ENCODE data around the gene SOWAHA.
"Not testable (repeated sequence)": the region's sequence is repeated elsewhere in the genome, so short reads cannot be mapped to it uniquely, and the experiment has no call there.

The SOWAHA gene

GRCh38 chr5:132799392-132799791 lies 13.7 kb upstream of the SOWAHA start:
- Histone ChIP-seq H3K9ac (ENCODE audit: low read depth, low read length) (no peak overlapping the region), H3K27me3 (ENCODE audit: control insufficient read depth, insufficient read depth, low read length) (peaks cover 3% of the 10 kb centered on the region)

GRCh38 chr5:132800545-132800944 lies 12.6 kb upstream of the SOWAHA start:
- H3K9ac ChIP-seq (ENCODE audit: low read depth, low read length): no peak overlapping the region
- no peaks in the 10 kb centered on the region for H3K4me1 ChIP-seq (ENCODE audit: control insufficient read depth, insufficient read depth, low read length)
- no peaks in the 10 kb centered on the region for H3K36me3 ChIP-seq (ENCODE audit: control insufficient read depth, insufficient read depth, low read length)
- peaks cover 3% of the 10 kb centered on the region for H3K27me3 ChIP-seq (ENCODE audit: control insufficient read depth, insufficient read depth, low read length)
- H3K9me3 ChIP-seq (ENCODE audit: control insufficient read depth, insufficient read depth, low read length): no peaks in the 10 kb centered on the region
- no peak overlapping the region for H3K4me3 ChIP-seq (ENCODE audit: low read depth, low read length)

More at GRCh38 chr5:132799392-132799791, 13.7 kb upstream of the SOWAHA start:
- Histone ChIP-seq H3K36me3 (ENCODE audit: control insufficient read depth, insufficient read depth, low read length) (no peaks in the 10 kb centered on the region), H3K4me1 (ENCODE audit: control insufficient read depth, insufficient read depth, low read length) (no peaks in the 10 kb centered on the region), H3K4me3 (ENCODE audit: low read depth, low read length) (no peak overlapping the region), H3K9me3 (ENCODE audit: control insufficient read depth, insufficient read depth, low read length) (no peaks in the 10 kb centered on the region)

GRCh38 chr5:132802044-132802684 lies 10.9 kb upstream of the SOWAHA start:
- no peak overlapping the region for H3K9ac ChIP-seq (ENCODE audit: low read depth, low read length)
- no peak overlapping the region for H3K4me3 ChIP-seq (ENCODE audit: low read depth, low read length)
- H3K9me3 ChIP-seq (ENCODE audit: control insufficient read depth, insufficient read depth, low read length): no peaks in the 10 kb centered on the region
- H3K36me3 ChIP-seq (ENCODE audit: control insufficient read depth, insufficient read depth, low read length): no peaks in the 10 kb centered on the region
- peaks cover 2% of the 10 kb centered on the region for H3K4me1 ChIP-seq (ENCODE audit: control insufficient read depth, insufficient read depth, low read length)
- H3K27me3 ChIP-seq (ENCODE audit: control insufficient read depth, insufficient read depth, low read length): peaks cover 3% of the 10 kb centered on the region

GRCh38 chr5:132802685-132803066 lies 10.4 kb upstream of the SOWAHA start:
- H3K9me3 ChIP-seq (ENCODE audit: control insufficient read depth, insufficient read depth, low read length); H3K27me3 ChIP-seq (ENCODE audit: control insufficient read depth, insufficient read depth, low read length); H3K4me1 ChIP-seq (ENCODE audit: control insufficient read depth, insufficient read depth, low read length); H3K36me3 ChIP-seq (ENCODE audit: control insufficient read depth, insufficient read depth, low read length); H3K4me3 ChIP-seq (ENCODE audit: low read depth, low read length); H3K9ac ChIP-seq (ENCODE audit: low read depth, low read length): not testable (repeated sequence)

GRCh38 chr5:132804219-132804618 lies 8.9 kb upstream of the SOWAHA start:
- not testable (repeated sequence) for H3K9me3 ChIP-seq (ENCODE audit: control insufficient read depth, insufficient read depth, low read length); H3K27me3 ChIP-seq (ENCODE audit: control insufficient read depth, insufficient read depth, low read length); H3K4me3 ChIP-seq (ENCODE audit: low read depth, low read length); H3K9ac ChIP-seq (ENCODE audit: low read depth, low read length); H3K4me1 ChIP-seq (ENCODE audit: control insufficient read depth, insufficient read depth, low read length); H3K36me3 ChIP-seq (ENCODE audit: control insufficient read depth, insufficient read depth, low read length)

GRCh38 chr5:132805872-132806271 lies 7.2 kb upstream of the SOWAHA start:
- H3K9me3 ChIP-seq (ENCODE audit: control insufficient read depth, insufficient read depth, low read length); H3K9ac ChIP-seq (ENCODE audit: low read depth, low read length): not testable (repeated sequence)
- H3K27me3 ChIP-seq (ENCODE audit: control insufficient read depth, insufficient read depth, low read length): peaks cover 12% of the 10 kb centered on the region

GRCh38 chr5:132806804-132807162 lies 6.3 kb upstream of the SOWAHA start:
- not testable (repeated sequence) for H3K4me3 ChIP-seq (ENCODE audit: low read depth, low read length); H3K9me3 ChIP-seq (ENCODE audit: control insufficient read depth, insufficient read depth, low read length); H3K4me1 ChIP-seq (ENCODE audit: control insufficient read depth, insufficient read depth, low read length); H3K9ac ChIP-seq (ENCODE audit: low read depth, low read length); H3K36me3 ChIP-seq (ENCODE audit: control insufficient read depth, insufficient read depth, low read length)
- peaks cover 19% of the 10 kb centered on the region for H3K27me3 ChIP-seq (ENCODE audit: control insufficient read depth, insufficient read depth, low read length)

More at GRCh38 chr5:132805872-132806271, 7.2 kb upstream of the SOWAHA start:
- not testable (repeated sequence) for H3K36me3 ChIP-seq (ENCODE audit: control insufficient read depth, insufficient read depth, low read length); H3K4me3 ChIP-seq (ENCODE audit: low read depth, low read length); H3K4me1 ChIP-seq (ENCODE audit: control insufficient read depth, insufficient read depth, low read length)

GRCh38 chr5:132807163-132807838 lies 5.8 kb upstream of the SOWAHA start:
- Histone ChIP-seq H3K9me3 (ENCODE audit: control insufficient read depth, insufficient read depth, low read length) (no peaks in the 10 kb centered on the region), H3K4me1 (ENCODE audit: control insufficient read depth, insufficient read depth, low read length) (peaks cover 4% of the 10 kb centered on the region), H3K36me3 (ENCODE audit: control insufficient read depth, insufficient read depth, low read length) (no peaks in the 10 kb centered on the region), H3K27me3 (ENCODE audit: control insufficient read depth, insufficient read depth, low read length) (peaks cover 25% of the 10 kb centered on the region), H3K4me3 (ENCODE audit: low read depth, low read length) (no peak overlapping the region), H3K9ac (ENCODE audit: low read depth, low read length) (no peak overlapping the region)

- Histone ChIP-seq H3K9ac (ENCODE audit: low read depth, low read length) (no peak overlapping the region), H3K4me1 (ENCODE audit: control insufficient read depth, insufficient read depth, low read length) (peaks cover 4% of the 10 kb centered on the region), H3K27me3 (ENCODE audit: control insufficient read depth, insufficient read depth, low read length) (peaks cover 32% of the 10 kb centered on the region), H3K9me3 (ENCODE audit: control insufficient read depth, insufficient read depth, low read length) (no peaks in the 10 kb centered on the region), H3K4me3 (ENCODE audit: low read depth, low read length) (no peak overlapping the region), H3K36me3 (ENCODE audit: control insufficient read depth, insufficient read depth, low read length) (no peaks in the 10 kb centered on the region)
Observed at GRCh38 chr5:132808448-132808847, 4.7 kb upstream of the SOWAHA start.

GRCh38 chr5:132808866-132809265 lies 4.2 kb upstream of the SOWAHA start:
- no peak overlapping the region for H3K4me3 ChIP-seq (ENCODE audit: low read depth, low read length)
- H3K9me3 ChIP-seq (ENCODE audit: control insufficient read depth, insufficient read depth, low read length): no peaks in the 10 kb centered on the region
- no peaks in the 10 kb centered on the region for H3K36me3 ChIP-seq (ENCODE audit: control insufficient read depth, insufficient read depth, low read length)
- H3K4me1 ChIP-seq (ENCODE audit: control insufficient read depth, insufficient read depth, low read length): peaks cover 4% of the 10 kb centered on the region
- peaks cover 35% of the 10 kb centered on the region for H3K27me3 ChIP-seq (ENCODE audit: control insufficient read depth, insufficient read depth, low read length)
- H3K9ac ChIP-seq (ENCODE audit: low read depth, low read length): no peak overlapping the region

GRCh38 chr5:132810605-132811004 lies 2.5 kb upstream of the SOWAHA start:
- Histone ChIP-seq H3K4me3 (ENCODE audit: low read depth, low read length) (no peak overlapping the region), H3K27me3 (ENCODE audit: control insufficient read depth, insufficient read depth, low read length) (peaks cover 51% of the 10 kb centered on the region), H3K9me3 (ENCODE audit: control insufficient read depth, insufficient read depth, low read length) (peaks cover 7% of the 10 kb centered on the region), H3K9ac (ENCODE audit: low read depth, low read length) (no peak overlapping the region), H3K36me3 (ENCODE audit: control insufficient read depth, insufficient read depth, low read length) (no peaks in the 10 kb centered on the region), H3K4me1 (ENCODE audit: control insufficient read depth, insufficient read depth, low read length) (peaks cover 4% of the 10 kb centered on the region)

GRCh38 chr5:132812123-132812765 lies 858 bp upstream of the SOWAHA start:
- peaks cover 7% of the 10 kb centered on the region for H3K9me3 ChIP-seq (ENCODE audit: control insufficient read depth, insufficient read depth, low read length)
- no peak overlapping the region for H3K9ac ChIP-seq (ENCODE audit: low read depth, low read length)
- peaks cover 68% of the 10 kb centered on the region for H3K27me3 ChIP-seq (ENCODE audit: control insufficient read depth, insufficient read depth, low read length)
- no peaks in the 10 kb centered on the region for H3K36me3 ChIP-seq (ENCODE audit: control insufficient read depth, insufficient read depth, low read length)
- H3K4me1 ChIP-seq (ENCODE audit: control insufficient read depth, insufficient read depth, low read length): peaks cover under 1% of the 10 kb centered on the region
- no peak overlapping the region for H3K4me3 ChIP-seq (ENCODE audit: low read depth, low read length)

All from iPS-15b (cell line).